IPS DF 4.7 (cell line): Measurements from ENCODE around the gene DHX58.

ENCODE experiments used
- DNase-seq: peaks from one replicate; pipeline ENCODE4 v3.0.0-alpha.2; 2013; ENCODE audit warnings: low spot score; ENCODE audit errors: extremely low read depth

Gene DHX58

GRCh38 chr17:42110301-42111264, 1.9 kb downstream of the DHX58 start:
- no peak for DNase-seq

- no peak for DNase-seq
Measured at GRCh38 chr17:42109086-42109485, 3.4 kb downstream of the DHX58 start.

GRCh38 chr17:42107597-42108576, 4.6 kb downstream of the DHX58 start:
- no peak for DNase-seq

- no peak for DNase-seq
Measured at GRCh38 chr17:42107124-42107523, 5.4 kb downstream of the DHX58 start.

- DNase-seq, result no peak
Measured at GRCh38 chr17:42106009-42106408, 6.5 kb downstream of the DHX58 start.

- no peak for DNase-seq
Measured at GRCh38 chr17:42104264-42104663, 8.2 kb downstream of the DHX58 start.

- DNase-seq, result no peak
Measured at GRCh38 chr17:42103221-42103954, 9.1 kb downstream of the DHX58 start.

GRCh38 chr17:42101513-42102292, 10.8 kb downstream of the DHX58 start:
- DNase-seq, result peak; percentile 71

- DNase-seq, result no peak
Measured at GRCh38 chr17:42098730-42099399, 13.6 kb downstream of the DHX58 start.

GRCh38 chr17:42097691-42098631, 14.6 kb downstream of the DHX58 start, which contains the start of gene ZNF385C:
Gene ZNF385C (minus strand): TSS chr17:42098473. CDS start chr17:42063056, 35,417 bp downstream.
- DNase-seq, result no peak

GRCh38 chr17:42096360-42097111, 16.0 kb downstream of the DHX58 start:
- no peak for DNase-seq

GRCh38 chr17:42094375-42095069, 18.0 kb downstream of the DHX58 start:
- no peak for DNase-seq

- no peak for DNase-seq
Measured at GRCh38 chr17:42092939-42093338, 19.6 kb downstream of the DHX58 start.

GRCh38 chr17:42090964-42091790, 21.3 kb downstream of the DHX58 start:
- DNase-seq, result no peak

- no peak for DNase-seq
Measured at GRCh38 chr17:42088736-42089135, 23.8 kb downstream of the DHX58 start.
